Stimulated activated CD4-positive, alpha-beta T cell treated with anti-CD3 and anti-CD28 coated beads, Interleukin-12 subunit alpha, Interleukin-12 subunit beta, amount 100 ng/mL, for 4 hours (primary cell): Measurements from ENCODE around the gene OBI1.
"Not testable (repeated sequence)": the region's sequence is repeated elsewhere in the genome, so short reads cannot be mapped to it uniquely, and the experiment has no call there.

Source experiments
- DNase-seq: peaks from one replicate; pipeline ENCODE4 v3.0.0-alpha.2; 2020

Gene OBI1

DNA sequence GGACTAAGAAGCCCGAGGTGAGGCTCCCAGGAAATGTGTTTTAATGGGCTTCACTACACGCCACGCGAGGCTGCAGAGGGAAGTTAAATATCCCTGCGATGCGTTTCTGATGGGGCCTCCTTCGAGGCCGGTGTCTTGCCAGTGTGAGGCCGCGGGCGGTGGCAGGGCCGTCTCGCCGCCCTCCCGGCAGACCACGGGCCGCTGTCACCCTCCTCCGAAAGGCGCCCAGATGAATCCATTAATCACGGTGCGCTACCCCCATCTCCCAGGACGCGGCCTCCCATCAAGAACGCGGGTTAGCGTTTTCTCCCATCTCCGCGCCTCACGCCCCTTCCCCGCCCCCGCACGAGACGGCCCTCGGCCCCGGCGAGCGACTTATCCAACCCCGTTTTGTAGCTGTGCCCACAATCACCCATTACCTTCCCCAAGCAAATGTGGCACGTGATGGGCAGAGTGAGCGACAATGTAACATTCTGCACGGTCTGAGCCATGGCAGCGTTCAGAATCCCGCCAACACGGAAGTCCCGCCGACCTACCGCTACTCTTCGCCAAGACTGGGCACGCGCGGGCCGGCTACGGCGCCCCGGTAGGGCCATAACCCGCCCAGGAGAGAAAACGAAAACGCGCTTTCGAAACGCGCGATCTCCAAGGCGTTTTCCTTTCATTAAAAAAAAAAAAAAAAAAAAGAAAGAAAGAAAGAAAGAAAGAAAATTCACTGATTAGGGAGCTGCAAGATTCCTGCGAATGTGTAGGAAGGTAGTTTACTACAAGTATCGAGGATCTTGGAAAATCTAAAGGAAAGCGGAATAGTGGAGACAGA is at the start of gene OBI1:
OBI1 (minus strand) TSS at position 526 of the 820 bp plus-strand sequence; CDS start at position 491, 35 bp downstream.
- peak; percentile 89 for DNase-seq

DNA sequence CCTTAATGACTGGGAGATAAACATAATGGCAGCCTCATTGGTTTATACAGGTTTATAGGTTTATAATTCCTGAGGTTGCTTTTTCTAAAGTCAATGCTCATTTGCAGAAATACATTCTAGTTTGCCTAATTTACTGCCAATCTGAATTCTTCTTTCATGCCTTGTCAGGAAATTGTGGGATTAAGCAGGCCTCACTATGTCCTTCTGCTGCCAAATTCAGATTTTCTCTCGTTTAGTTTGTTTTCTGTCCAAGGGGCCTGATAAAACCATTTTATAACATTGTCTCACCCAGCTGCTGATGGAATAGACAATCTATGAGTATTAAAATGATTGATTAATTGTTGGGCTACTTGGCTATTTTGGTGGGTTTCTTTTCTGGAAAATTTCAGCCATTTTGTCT is 42.4 kb upstream of the OBI1 start:
- no peak for DNase-seq

GRCh38 chr13:78700121-78700910 is 41.4 kb upstream of the OBI1 start:
- DNase-seq, result no peak

DNA sequence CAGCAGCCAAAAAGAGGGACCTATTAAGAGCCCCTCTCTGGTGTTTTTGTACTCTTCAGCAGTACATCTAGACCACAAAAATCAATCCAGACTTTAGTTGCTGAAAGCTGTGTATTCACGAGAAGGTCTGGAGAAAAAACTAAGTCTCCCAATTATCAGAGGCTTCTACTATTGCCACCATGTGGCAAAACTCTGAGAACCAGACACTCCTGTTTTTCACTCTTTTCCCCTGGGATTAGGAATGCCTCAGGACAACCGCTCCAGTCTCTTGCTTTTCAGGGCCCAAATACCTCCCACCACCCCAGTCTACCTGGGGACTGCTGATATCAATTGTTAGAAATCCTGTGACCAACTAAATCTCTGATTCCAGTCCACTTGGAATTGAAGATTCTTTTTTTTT is 30.1 kb upstream of the OBI1 start:
- no peak for DNase-seq

- no peak for DNase-seq
Measured at GRCh38 chr13:78686461-78686860, 27.5 kb upstream of the OBI1 start.

DNA sequence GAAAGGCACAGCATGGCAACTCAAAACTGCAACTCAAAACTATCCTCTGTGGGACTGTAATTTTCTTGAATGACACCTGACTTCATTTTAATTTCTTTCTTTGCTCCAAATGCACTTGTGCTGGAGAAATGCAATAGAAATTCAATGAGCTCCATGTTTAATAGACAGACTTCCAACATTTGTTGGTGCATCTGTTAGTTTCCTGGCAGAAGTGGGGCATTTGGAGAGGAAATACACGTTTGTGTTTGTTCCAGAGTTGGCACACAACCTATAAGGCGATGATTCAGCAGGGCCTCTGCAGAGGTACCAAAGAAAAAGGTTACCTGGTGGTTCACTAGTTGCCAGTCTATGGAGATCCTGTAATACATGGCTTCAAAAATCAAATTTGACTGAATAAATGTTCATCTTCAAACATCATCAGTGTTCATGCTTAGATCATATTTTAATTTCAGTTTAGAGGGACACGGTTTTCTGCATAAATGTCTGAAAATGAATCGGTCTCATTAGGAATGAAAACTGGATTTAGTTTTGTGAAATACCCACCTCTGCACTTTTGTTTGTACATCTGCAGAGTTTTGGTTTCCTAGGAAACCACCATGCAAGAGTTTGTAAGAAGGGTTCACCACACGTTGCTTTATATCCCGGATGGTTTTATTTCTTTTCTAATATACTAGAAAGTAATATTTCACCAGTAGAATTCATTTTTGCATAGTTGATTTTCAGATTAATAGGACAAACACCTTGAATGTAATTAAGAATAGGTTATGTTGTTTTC is 21.8 kb upstream of the OBI1 start:
- DNase-seq, result no peak

GRCh38 chr13:78680115-78680561 is 21.2 kb upstream of the OBI1 start:
- DNase-seq, result no peak

- no peak for DNase-seq
Measured at GRCh38 chr13:78679329-78679728, 20.4 kb upstream of the OBI1 start.

GRCh38 chr13:78675112-78675511 is 16.2 kb upstream of the OBI1 start:
- DNase-seq, result no peak

GRCh38 chr13:78674638-78675037 is 15.7 kb upstream of the OBI1 start:
- no peak for DNase-seq

- no peak for DNase-seq
Measured at GRCh38 chr13:78662467-78662866, 3.5 kb upstream of the OBI1 start.

DNA sequence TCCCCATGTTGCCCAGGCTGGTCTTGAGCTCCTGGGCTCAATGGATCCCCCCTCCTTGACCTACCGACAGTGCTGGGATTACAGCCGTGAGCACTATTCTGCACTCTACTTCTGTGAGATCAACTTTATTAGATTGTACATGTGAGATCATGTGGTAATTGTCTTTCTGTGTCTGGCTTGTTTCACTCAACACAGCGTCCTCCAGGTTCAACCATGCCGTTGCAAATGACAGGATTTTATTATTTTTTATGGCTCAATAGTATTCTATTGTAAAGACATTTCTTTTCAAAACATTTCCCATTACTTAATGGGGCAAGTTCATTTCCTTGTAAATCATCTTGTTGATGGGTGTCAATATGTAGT is 1.5 kb upstream of the OBI1 start:
- DNase-seq, result no peak

DNA sequence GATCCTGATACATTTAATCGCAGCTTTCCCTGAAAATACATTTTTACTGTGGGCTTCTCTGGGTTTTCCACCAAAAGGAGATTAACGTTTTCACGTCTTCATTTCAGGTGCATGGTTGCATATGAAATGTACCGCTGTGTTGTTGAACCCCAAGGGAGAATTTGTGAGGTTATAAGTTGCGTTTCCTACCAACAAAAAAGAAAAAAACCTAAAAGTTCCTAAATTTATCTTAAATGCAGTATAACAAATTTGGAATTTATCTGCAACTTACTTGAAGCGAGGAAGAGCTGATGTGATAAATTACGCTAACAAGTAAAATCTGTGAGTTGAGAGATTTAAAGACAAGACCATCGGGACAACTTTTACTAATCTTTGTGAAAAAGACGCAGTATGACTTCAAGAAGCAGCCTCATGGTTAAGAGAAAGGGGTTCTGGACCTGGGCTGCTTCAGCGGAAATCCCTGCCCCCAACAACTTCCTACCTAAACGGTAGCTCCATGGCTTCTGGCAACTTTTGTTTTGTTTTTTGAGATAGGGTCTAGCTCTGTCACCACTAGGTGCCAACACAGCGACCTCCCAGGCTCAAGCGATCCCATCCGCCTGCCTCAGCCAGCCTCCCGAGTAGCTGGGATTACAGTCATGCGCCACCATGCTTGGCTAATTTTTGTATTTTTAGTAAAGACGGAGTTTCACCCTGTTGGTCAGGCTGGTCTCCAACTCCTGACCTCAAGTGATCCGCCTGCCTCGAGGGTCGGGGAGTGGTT is 958 bp upstream of the OBI1 start:
- no peak for DNase-seq

- no peak for DNase-seq
Measured at GRCh38 chr13:78659450-78659730, 435 bp upstream of the OBI1 start.

DNA sequence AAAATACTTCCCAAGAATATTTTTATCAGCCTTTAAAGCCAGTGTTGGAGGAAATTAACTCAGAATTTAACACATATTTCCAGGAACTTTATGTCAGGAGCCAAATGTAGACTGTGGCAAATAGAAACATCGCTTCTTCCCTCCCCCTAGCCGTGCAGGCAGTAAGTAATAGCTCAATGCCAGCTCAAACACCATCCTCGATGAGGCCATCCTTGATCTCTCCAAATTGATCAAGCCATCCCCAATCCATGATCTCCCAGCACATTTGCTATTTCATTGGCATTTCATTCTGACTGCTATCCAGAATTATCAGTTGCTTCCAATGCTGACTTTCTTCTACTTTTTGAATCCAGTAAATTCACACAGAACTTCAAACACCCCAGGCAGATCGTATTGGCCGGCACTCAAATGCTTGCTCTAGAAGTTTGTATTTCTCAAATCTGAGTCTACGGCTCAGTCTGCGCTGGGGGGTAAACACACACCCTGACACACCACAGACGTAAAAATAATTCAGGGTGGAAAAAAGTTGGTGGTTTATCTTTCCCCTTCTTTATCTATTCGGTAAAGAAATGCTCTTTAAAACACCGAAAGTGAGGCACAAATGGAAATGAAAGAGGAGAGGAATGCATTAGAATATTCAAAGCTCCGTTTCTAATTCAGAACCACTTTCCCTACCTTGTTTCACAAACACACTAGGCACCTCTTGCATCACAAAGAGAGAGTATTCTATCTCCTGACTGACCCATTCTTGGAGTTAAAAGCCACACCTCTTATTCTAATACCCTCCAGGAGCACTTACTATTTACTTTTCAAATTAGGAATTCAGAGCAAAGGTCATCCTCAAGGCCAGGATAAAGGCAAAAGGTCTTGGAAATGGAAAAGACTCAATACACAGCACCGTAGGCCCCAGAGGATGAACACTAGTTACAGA is 991 bp downstream of the OBI1 start:
- no peak for DNase-seq

DNA sequence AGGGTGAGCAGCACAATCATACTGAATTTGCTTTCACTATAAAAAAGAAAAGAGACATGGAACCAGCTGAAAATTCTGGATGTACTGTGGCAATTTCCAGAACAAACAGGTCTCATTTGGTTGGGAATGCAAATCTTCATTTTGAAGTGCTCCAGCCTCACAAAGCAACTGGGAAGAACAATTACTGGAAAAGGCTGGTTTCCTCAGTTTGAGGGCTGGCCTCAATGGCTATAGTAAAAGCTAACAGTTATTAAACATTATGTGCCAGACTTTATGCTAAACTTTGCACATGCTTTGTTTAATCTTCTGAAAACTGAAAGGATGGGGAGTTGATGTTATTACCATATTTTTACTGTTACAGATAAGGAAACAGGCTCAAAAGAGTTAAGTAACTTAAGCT is 3.0 kb downstream of the OBI1 start:
- DNase-seq, result no peak

DNA sequence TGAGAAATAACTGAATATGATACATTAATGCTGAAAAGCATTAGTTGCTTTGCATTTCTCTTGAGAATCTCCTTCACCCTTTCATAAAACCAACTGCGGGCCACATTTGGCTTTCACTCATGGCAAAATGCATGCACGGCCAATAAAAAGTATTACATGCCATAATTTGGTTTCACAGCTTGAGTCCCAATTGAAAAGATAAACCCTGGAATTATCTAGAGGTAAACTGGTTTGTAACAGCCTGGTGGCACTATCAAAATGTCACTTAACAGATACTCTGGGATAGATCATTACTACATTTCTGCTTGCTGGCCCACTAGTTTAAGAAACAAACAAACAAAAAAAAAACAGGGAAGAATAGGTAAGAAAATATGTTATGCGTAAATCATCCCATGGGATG is 3.9 kb downstream of the OBI1 start:
- no peak for DNase-seq

- DNase-seq, result no peak
Measured at GRCh38 chr13:78652651-78653050, 6.3 kb downstream of the OBI1 start.

DNA sequence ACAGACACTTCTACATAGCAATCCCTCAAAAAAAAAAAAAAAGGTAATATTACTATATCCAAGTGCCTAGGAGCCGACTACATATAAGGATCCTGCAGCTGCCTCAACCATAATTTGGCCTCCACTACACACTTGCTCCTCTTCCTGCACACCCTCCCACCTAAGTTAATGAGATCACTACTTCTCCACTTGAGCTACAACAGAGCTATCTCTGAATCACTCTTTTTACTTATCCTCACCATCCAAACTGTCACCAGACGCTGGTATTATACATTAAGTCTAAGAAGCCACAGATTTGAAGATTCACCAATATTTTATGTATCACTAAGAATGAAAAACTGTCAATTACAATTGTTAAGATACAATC is 8.3 kb downstream of the OBI1 start:
- no peak for DNase-seq

DNA sequence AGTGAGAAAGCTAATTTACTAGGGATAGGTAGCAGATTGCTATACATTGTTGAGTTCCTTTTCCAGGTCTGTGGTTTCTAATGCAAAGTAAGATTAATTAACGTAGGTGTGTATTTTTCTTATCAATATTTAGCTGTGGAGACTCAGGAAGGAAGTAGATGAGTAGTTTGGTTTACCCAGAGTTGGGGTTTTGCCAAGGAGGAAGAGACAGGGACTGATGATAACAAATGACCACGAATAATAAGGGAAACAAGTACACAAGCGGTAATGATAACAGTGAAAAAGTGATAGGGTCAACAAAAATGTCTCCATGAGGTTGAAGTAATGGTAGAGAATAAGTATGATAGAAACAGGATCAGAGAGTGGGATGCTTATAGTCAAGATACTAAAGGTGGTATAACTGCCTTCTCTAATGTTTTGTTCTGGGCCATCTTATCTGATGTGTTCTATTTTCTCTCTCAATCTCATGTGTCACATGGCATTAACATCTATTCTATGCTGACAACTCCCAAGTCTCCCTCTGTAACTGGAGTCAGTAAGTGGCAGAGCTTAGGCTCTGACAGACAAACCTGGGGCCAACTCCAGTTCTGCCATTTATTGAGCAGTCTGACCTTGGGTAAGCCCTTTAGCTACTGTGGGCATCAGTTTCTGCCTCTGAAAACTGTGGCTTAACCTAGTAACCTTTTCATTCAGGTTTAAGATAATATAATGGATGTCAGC is 8.8 kb downstream of the OBI1 start:
- DNase-seq, result no peak

GRCh38 chr13:78647109-78647678 is 11.8 kb downstream of the OBI1 start:
- DNase-seq, result not testable (repeated sequence)
